Measurements from ENCODE around the gene SLC26A11.

DNA sequence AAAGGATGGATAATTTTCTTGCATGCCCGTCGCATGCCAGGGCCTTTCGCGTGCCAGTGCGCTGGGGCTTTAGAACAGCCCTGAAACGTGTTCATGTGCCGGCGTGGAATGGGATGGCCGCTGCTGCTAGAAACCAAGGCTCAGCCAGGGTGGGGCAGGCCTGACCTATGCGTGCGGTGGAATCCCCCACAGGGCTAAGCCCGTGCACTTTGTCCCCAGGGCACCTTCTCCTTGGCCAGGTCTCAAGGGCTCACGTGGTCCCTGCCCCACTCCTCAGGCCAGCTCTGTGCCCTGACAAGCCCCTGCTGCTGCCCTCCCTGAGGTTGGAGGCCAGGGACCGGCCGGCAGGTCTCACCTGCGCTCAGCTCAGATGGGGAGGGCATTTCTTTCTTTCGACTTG lies 27.3 kb downstream of the SLC26A11 start:
- TF ChIP-seq GLIS3 (CRISPR knock-in tag; IDR thresholded peaks at IDR 0.05) (no peak), TOX (CRISPR knock-in tag; IDR thresholded peaks at IDR 0.05; ENCODE audit: borderline replicate concordance) (no peak), RARB (CRISPR knock-in tag; IDR thresholded peaks at IDR 0.05) (no peak), ZFP3 (CRISPR knock-in tag; IDR thresholded peaks at IDR 0.05) (no peak), ZFP30 (CRISPR knock-in tag; IDR thresholded peaks at IDR 0.05) (no peak), ARNTL (CRISPR knock-in tag; IDR thresholded peaks at IDR 0.05; ENCODE audit: borderline replicate concordance, low read depth) (no peak), ZNF70 (CRISPR knock-in tag; IDR thresholded peaks at IDR 0.05) (no peak), PATZ1 (CRISPR knock-in tag; IDR thresholded peaks at IDR 0.05; ENCODE audit: borderline replicate concordance) (no peak), ISL1 (CRISPR knock-in tag; IDR thresholded peaks at IDR 0.05) (no peak), ZNF565 (CRISPR knock-in tag; conservative IDR thresholded peaks at IDR 0.05; ENCODE audit: low read depth) (no peak), BACH2 (CRISPR knock-in tag; IDR thresholded peaks at IDR 0.05; ENCODE audit: borderline replicate concordance) (no peak), ZC3H10 (CRISPR knock-in tag; IDR thresholded peaks at IDR 0.05) (no peak)
- TF ChIP-seq, protein P1, sequence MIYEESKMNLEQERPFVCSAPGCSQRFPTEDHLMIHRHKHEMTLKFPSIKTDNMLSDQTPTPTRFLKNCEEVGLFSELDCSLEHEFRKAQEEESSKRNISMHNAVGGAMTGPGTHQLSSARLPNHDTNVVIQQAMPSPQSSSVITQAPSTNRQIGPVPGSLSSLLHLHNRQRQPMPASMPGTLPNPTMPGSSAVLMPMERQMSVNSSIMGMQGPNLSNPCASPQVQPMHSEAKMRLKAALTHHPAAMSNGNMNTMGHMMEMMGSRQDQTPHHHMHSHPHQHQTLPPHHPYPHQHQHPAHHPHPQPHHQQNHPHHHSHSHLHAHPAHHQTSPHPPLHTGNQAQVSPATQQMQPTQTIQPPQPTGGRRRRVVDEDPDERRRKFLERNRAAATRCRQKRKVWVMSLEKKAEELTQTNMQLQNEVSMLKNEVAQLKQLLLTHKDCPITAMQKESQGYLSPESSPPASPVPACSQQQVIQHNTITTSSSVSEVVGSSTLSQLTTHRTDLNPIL (CRISPR knock-in tag; IDR thresholded peaks at IDR 0.05; ENCODE audit: low read depth) = no peak
- TF ChIP-seq, protein P2, sequence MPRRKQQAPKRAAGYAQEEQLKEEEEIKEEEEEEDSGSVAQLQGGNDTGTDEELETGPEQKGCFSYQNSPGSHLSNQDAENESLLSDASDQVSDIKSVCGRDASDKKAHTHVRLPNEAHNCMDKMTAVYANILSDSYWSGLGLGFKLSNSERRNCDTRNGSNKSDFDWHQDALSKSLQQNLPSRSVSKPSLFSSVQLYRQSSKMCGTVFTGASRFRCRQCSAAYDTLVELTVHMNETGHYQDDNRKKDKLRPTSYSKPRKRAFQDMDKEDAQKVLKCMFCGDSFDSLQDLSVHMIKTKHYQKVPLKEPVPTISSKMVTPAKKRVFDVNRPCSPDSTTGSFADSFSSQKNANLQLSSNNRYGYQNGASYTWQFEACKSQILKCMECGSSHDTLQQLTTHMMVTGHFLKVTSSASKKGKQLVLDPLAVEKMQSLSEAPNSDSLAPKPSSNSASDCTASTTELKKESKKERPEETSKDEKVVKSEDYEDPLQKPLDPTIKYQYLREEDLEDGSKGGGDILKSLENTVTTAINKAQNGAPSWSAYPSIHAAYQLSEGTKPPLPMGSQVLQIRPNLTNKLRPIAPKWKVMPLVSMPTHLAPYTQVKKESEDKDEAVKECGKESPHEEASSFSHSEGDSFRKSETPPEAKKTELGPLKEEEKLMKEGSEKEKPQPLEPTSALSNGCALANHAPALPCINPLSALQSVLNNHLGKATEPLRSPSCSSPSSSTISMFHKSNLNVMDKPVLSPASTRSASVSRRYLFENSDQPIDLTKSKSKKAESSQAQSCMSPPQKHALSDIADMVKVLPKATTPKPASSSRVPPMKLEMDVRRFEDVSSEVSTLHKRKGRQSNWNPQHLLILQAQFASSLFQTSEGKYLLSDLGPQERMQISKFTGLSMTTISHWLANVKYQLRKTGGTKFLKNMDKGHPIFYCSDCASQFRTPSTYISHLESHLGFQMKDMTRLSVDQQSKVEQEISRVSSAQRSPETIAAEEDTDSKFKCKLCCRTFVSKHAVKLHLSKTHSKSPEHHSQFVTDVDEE (CRISPR knock-in tag; IDR thresholded peaks at IDR 0.05) = no peak
